CD4-positive, CD25-positive, alpha-beta regulatory T cell (primary cell): ENCODE data around the gene PKHD1. TPM values are rescaled to one million over a fixed set of nuclear protein-coding genes. Genes with fewer than 3 reads are reported as not detected.

Experiments used
- ATAC-seq, 2 donors: fragments of 150-1000 bp; cut with Tn5 transposase; one replicate each; pipeline ENCODE4 v1.10.0; 2021; ENCODE audit warnings: low read depth in 2 of 2, moderate number of reproducible peaks in 2 of 2, moderate library complexity in 1 of 2
- DNase-seq, 3 donors: peaks; one replicate each; pipeline versions ENCODE4 v3.0.0 to v3.0.0-alpha.2; 2012 to 2022; ENCODE audit warnings: mixed read lengths in 1 of 3
- H3K27ac ChIP-seq: one replicate; pipeline ENCODE4 v1.7.0; 2013; ENCODE audit warnings: mild to moderate bottlenecking, low read length; ENCODE audit not compliant: insufficient read depth, poor library complexity, severe bottlenecking
- H3K27me3 ChIP-seq: one replicate; pipeline ENCODE4 v1.7.0; 2013; ENCODE audit warnings: low read length; ENCODE audit not compliant: control insufficient read depth, insufficient read depth
- H3K36me3 ChIP-seq: one replicate; pipeline ENCODE4 v1.7.0; 2013; ENCODE audit warnings: mild to moderate bottlenecking, low read length, moderate library complexity; ENCODE audit not compliant: control insufficient read depth, insufficient read depth
- H3K4me1 ChIP-seq: 2 replicates; pipeline ENCODE4 v1.7.0; 2013; ENCODE audit warnings: mild to moderate bottlenecking, low read length; ENCODE audit not compliant: insufficient read depth, control insufficient read depth, poor library complexity, severe bottlenecking
- H3K4me3 ChIP-seq: one replicate; pipeline ENCODE4 v1.7.0; 2013; ENCODE audit warnings: low read depth, mild to moderate bottlenecking, low read length, moderate library complexity
- H3K9me3 ChIP-seq, 2 experiments: 1 replicate in 1 of 2; 2 replicates in 1 of 2; pipeline ENCODE4 v1.7.0; 2013; ENCODE audit warnings: low read length in 2 of 2, mild to moderate bottlenecking in 1 of 2, moderate library complexity in 1 of 2; ENCODE audit not compliant: control insufficient read depth in 2 of 2
- H3K27ac Mint-ChIP-seq, 3 donors: one replicate each; pipeline ENCODE4 v1.8.0; 2020 to 2022; ENCODE audit warnings: mild to moderate bottlenecking in 3 of 3, mixed read lengths in 3 of 3, moderate library complexity in 2 of 3
- H3K27me3 Mint-ChIP-seq: one replicate; pipeline ENCODE4 v1.8.0; 2022; ENCODE audit warnings: mild to moderate bottlenecking, mixed read lengths
- H3K36me3 Mint-ChIP-seq: one replicate; pipeline ENCODE4 v1.8.0; 2020; ENCODE audit warnings: mixed read lengths
- H3K4me1 Mint-ChIP-seq, 4 donors: one replicate each; pipeline ENCODE4 v1.8.0; 2020 to 2022; ENCODE audit warnings: mixed read lengths in 4 of 4, mild to moderate bottlenecking in 1 of 4
- H3K4me3 Mint-ChIP-seq, 4 donors: one replicate each; pipeline ENCODE4 v1.8.0; 2020 to 2022; ENCODE audit warnings: mild to moderate bottlenecking in 4 of 4, mixed read lengths in 4 of 4, moderate library complexity in 3 of 4
- H3K9me3 Mint-ChIP-seq, 7 donors: one replicate each; pipeline ENCODE4 v1.8.0; 2020 to 2022; ENCODE audit warnings: mixed read lengths in 7 of 7, mild to moderate bottlenecking in 3 of 7, moderate library complexity in 2 of 7
- polyA plus RNA-seq, 4 donors: library from polyadenylated mRNA; unstranded; fragments of 300-500 nt; fragmentation: Illumina TruSeq; gene quantifications; one replicate each; pipeline ENCODE4 v1.2.3, GENCODE V29; 2021
- total RNA-seq: library from RNA; stranded (reverse); gene quantifications from one replicate; pipeline ENCODE4 v1.2.3, GENCODE V29; 2022

The PKHD1 gene
- total and polyA plus RNA-seq, 5 donors from 2014 or later = 0.02 TPM; not detected in 4

DNA sequence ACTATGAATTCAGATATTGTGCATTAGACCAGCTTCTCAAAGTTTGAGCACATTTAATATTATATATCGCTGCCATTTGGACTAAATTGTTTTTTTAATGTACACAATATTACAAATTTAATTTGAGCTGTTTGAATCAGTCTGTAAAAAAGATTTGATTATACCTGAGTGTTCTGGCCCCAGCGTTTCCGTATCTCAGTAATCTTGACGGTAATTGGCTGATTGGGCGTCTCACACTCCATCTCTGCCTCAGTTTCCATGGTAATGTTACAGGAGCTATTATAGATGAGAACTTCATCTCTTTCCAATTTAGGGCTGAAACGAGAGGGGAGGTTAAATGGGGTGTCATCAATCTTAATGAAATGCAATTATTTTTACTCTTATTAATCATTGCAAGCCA, 77.3 kb downstream of the PKHD1 start:
- Mint-ChIP-seq H3K36me3 (no peaks in the 10 kb centered on the region), H3K27ac (no peak overlapping the region), H3K4me1 (no peaks in the 10 kb centered on the region), H3K9me3 (peaks cover 0 to 5% (median 0%) of the 10 kb centered on the region in 7 donors), H3K27me3 (peaks cover 16% of the 10 kb centered on the region), H3K4me3 (no peak overlapping the region)
- no peak for DNase-seq
- no peaks in the 10 kb centered on the region for H3K9me3 ChIP-seq
- no peaks in the 10 kb centered on the region for H3K4me1 ChIP-seq
- no peak overlapping the region for H3K4me3 ChIP-seq
- no peaks in the 10 kb centered on the region for H3K27me3 ChIP-seq
- H3K27ac ChIP-seq = no peak overlapping the region
- H3K36me3 ChIP-seq = no peaks in the 10 kb centered on the region
- no peak for ATAC-seq

DNA sequence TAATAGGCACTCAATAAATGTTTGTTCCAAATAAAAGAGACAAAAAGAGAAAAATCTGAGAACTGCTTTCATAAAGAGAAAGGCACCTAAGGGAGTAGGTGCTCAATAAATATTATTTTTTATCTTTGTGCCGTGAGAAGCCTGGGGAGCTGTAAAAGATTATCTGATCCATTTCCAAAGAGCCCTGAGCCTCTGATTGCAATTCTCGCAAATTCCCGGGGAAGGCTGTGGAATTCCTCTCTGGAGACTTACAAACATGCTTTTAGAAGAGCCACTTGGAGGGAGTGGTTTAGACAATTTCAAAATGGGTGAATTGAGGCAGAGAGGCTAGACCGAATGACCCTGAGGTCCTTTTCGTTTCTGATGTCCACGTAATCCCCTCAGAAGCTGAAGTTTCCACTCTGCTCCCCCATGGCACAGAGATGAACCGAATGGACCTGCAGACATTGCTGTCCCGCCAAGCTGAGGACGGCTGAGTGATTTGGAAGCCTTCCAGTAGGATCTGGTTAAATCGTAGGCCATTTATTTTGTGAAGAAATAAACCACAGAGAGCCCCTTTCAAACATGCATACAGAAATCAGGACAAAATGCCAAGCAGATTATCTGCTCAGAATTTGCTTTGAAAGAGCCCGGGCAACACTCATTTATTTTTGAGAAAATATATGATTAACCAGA, 77.8 kb downstream of the PKHD1 start:
- no peak for ATAC-seq

DNA sequence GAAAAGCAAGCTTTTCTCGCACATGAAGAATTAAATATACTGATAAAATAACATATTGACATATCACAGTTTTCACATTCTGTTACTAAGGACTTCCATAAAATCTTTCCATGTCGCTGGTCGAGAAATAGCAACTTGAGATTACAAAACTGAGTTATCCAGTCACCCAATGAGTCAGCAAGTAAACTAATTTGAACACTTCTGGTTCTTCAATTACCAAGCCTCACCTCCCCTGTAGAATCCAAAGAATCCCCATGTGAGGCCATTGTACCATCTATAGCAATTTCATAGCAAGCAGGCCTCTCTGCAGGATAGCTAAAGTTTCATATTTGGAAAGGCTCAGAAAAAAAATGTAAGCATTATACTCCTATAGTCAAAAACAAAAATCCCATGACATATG, 87.3 kb downstream of the PKHD1 start:
- Histone ChIP-seq H3K27me3 (no peaks in the 10 kb centered on the region), H3K4me1 (no peaks in the 10 kb centered on the region), H3K9me3 (no peaks in the 10 kb centered on the region), H3K36me3 (no peaks in the 10 kb centered on the region), H3K27ac (no peak overlapping the region), H3K4me3 (no peak overlapping the region)
- no peaks in the 10 kb centered on the region for H3K4me1 Mint-ChIP-seq
- no peak overlapping the region for H3K27ac Mint-ChIP-seq
- no peak for DNase-seq
- peaks cover 11% of the 10 kb centered on the region for H3K27me3 Mint-ChIP-seq
- H3K4me3 Mint-ChIP-seq = no peak overlapping the region
- peaks cover 0 to 1% (median 0%) of the 10 kb centered on the region in 7 donors for H3K9me3 Mint-ChIP-seq
- ATAC-seq = no peak
- no peaks in the 10 kb centered on the region for H3K36me3 Mint-ChIP-seq

More for the DNA sequence above, 77.8 kb downstream of the PKHD1 start:
- Histone ChIP-seq H3K27me3 (no peaks in the 10 kb centered on the region), H3K4me3 (no peak overlapping the region), H3K27ac (no peak overlapping the region), H3K36me3 (no peaks in the 10 kb centered on the region), H3K9me3 (no peaks in the 10 kb centered on the region), H3K4me1 (no peaks in the 10 kb centered on the region)
- DNase-seq = no peak
- Mint-ChIP-seq H3K27ac (no peak overlapping the region), H3K9me3 (peaks cover 0 to 5% (median 0%) of the 10 kb centered on the region in 7 donors), H3K4me1 (no peaks in the 10 kb centered on the region), H3K4me3 (no peak overlapping the region), H3K27me3 (peaks cover 20% of the 10 kb centered on the region), H3K36me3 (no peaks in the 10 kb centered on the region)

DNA sequence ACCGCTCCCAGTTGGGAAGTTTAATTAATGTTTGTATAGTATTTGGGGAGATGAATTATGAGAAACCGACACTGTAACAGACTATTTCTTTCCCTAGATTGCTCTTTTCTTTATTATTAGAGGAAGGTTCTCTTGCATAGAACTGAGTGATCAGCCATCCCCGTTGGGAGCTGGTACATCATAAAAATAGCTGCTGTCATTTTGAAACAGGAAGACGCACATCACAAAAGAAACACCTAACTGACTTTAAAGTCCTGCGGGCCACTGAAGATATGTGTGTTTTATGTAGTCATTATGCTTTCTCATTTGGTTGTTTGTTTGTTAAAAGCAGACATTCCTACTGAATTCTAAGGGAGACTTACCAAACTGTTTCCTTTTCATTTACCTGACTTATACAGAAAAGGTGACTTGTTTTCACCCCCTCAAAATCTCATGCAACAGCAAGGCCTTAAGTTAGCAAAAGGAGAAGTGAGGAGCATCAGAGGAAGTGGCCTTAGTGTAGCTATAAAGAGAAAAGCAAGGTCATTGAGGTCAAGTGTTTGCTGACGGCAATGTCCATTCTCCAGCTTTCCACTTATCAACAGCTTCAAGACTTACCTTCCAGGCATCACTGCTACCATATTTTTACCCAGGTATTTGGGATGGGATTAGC, 91.0 kb downstream of the PKHD1 start:
- no peaks in the 10 kb centered on the region for H3K9me3 ChIP-seq
- H3K27ac Mint-ChIP-seq = no peak overlapping the region
- no peaks in the 10 kb centered on the region for H3K9me3 Mint-ChIP-seq
- H3K4me1 Mint-ChIP-seq = no peaks in the 10 kb centered on the region
- H3K27me3 Mint-ChIP-seq = peaks cover 5% of the 10 kb centered on the region
- ATAC-seq (no peak), DNase-seq (no peak)
- no peak overlapping the region for H3K27ac ChIP-seq
- no peaks in the 10 kb centered on the region for H3K36me3 Mint-ChIP-seq
- no peak overlapping the region for H3K4me3 Mint-ChIP-seq
- no peak overlapping the region for H3K4me3 ChIP-seq
- H3K4me1 ChIP-seq = no peaks in the 10 kb centered on the region
- H3K27me3 ChIP-seq = no peaks in the 10 kb centered on the region
- no peaks in the 10 kb centered on the region for H3K36me3 ChIP-seq

DNA sequence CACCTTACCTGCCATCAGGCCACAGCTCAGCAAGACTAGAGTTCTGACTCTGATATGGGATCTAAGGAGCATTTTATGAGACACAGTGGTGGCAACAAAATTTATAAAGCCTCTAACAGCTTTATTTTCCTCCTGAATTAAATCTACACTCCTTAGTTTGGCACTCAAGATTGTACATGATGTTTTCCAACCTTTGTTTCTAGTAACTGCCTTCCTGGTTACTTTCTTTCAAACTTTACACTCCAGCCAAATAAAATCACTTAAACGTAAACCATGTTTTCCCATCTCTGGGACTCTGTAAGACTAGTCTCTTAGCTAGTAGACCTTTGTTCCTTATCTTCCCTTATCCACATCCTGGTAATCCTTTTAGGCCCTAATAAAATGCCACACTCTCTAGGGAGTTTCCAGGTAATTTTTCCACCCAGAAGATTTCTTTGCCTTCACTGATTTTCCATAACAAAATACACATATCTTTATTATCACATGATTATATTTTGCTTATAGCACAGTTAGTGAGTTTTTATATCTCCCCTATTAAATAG, 92.1 kb downstream of the PKHD1 start:
- no peaks in the 10 kb centered on the region for H3K9me3 ChIP-seq
- no peak for DNase-seq
- Mint-ChIP-seq H3K27ac (no peak overlapping the region), H3K4me3 (no peak overlapping the region), H3K9me3 (peaks cover 0 to 2% (median 0%) of the 10 kb centered on the region in 7 donors), H3K36me3 (no peaks in the 10 kb centered on the region), H3K4me1 (no peaks in the 10 kb centered on the region), H3K27me3 (peaks cover 12% of the 10 kb centered on the region)
- no peaks in the 10 kb centered on the region for H3K36me3 ChIP-seq
- no peak overlapping the region for H3K27ac ChIP-seq
- no peak for ATAC-seq
- no peaks in the 10 kb centered on the region for H3K4me1 ChIP-seq
- H3K27me3 ChIP-seq = no peaks in the 10 kb centered on the region
- no peak overlapping the region for H3K4me3 ChIP-seq

DNA sequence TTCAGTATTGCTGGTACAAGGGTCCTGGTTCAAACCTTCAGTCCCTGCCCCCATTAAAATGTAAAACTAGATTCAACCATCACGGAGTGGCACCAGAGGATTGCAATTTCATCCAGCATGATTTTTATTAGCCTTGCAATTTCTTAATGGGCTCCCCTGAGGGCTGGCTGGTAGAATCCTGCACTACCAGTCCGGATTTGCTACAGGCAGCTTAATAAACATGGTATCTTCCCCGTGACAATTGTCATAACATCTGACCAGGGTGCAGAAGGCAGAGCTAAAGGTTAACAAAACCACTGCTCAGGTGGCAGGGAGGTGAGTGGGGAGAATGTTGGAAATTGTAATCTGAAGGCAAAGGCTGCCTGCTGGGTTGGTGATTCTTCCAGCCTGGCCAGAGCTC, 94.5 kb downstream of the PKHD1 start:
- no peak overlapping the region for H3K27ac Mint-ChIP-seq
- Histone ChIP-seq H3K4me3 (no peak overlapping the region), H3K36me3 (no peaks in the 10 kb centered on the region), H3K9me3 (no peaks in the 10 kb centered on the region), H3K27me3 (no peaks in the 10 kb centered on the region), H3K4me1 (no peaks in the 10 kb centered on the region), H3K27ac (no peak overlapping the region)
- H3K9me3 Mint-ChIP-seq = peaks cover 0 to 5% (median 1%) of the 10 kb centered on the region in 7 donors
- H3K27me3 Mint-ChIP-seq = peaks cover 8% of the 10 kb centered on the region
- H3K4me3 Mint-ChIP-seq = no peak overlapping the region
- no peak for DNase-seq
- H3K4me1 Mint-ChIP-seq = no peaks in the 10 kb centered on the region
- ATAC-seq = no peak
- H3K36me3 Mint-ChIP-seq = no peaks in the 10 kb centered on the region

DNA sequence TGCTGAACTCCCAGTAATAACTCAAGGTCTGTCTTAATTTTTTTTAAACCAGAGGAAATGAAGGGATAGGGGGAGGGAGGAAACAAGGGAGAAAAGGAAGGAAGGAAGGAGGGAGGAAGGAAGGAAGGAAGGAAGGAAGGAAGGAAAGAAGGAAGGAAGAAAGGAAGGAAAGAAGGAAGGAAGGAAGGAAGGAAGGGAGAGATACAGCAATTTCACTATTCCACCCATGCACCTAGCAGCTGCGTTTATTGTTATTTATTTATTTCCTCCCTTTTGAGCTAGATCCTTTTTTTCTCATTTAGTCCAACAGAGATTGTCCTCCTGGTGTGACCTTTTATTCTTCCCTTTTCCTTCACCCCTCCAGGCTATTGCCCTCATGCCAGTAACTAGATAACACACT, 97.6 kb downstream of the PKHD1 start:
- Histone ChIP-seq H3K27me3 (no peaks in the 10 kb centered on the region), H3K4me1 (no peaks in the 10 kb centered on the region), H3K4me3 (no peak overlapping the region), H3K9me3 (no peaks in the 10 kb centered on the region), H3K36me3 (no peaks in the 10 kb centered on the region), H3K27ac (no peak overlapping the region)
- Mint-ChIP-seq H3K4me1 (no peaks in the 10 kb centered on the region), H3K27me3 (peaks cover 12% of the 10 kb centered on the region), H3K27ac (no peak overlapping the region), H3K9me3 (peaks cover 0 to 5% (median 1%) of the 10 kb centered on the region in 7 donors), H3K4me3 (no peak overlapping the region), H3K36me3 (no peaks in the 10 kb centered on the region)
- ATAC-seq = no peak
- DNase-seq = no peak

DNA sequence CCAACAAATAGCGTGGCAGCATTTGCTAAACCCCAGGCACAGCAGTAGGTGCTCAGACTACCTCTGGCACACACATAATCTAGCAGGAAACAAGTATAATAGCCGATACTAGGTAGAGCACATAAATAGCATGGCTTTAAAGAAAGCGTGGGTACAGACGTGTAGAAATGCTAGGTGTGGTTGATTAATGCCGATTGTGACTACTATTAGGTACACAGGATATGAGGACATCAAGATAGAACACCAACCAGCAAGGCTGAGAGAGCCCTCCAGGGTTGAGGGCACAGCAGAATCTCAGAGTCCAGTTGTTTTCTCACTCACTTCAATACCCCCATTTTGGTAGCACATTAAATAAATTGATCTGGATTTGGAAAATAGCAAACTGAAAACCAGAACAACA, 100.5 kb downstream of the PKHD1 start:
- no peak overlapping the region for H3K4me3 Mint-ChIP-seq
- no peaks in the 10 kb centered on the region for H3K36me3 Mint-ChIP-seq
- DNase-seq = no peak
- H3K27ac Mint-ChIP-seq = no peak overlapping the region
- Histone ChIP-seq H3K4me1 (no peaks in the 10 kb centered on the region), H3K9me3 (no peaks in the 10 kb centered on the region), H3K4me3 (no peak overlapping the region), H3K27ac (no peak overlapping the region), H3K27me3 (no peaks in the 10 kb centered on the region), H3K36me3 (no peaks in the 10 kb centered on the region)
- ATAC-seq = no peak
- no peaks in the 10 kb centered on the region for H3K4me1 Mint-ChIP-seq
- peaks cover 12% of the 10 kb centered on the region for H3K27me3 Mint-ChIP-seq
- H3K9me3 Mint-ChIP-seq = peaks cover 0 to 5% (median 1%) of the 10 kb centered on the region in 7 donors
